ENCODE results near the gene UIMC1. TPM values are rescaled to one million over a fixed set of nuclear protein-coding genes. Genes with fewer than 3 reads are reported as not detected.

Gene UIMC1
- total RNA-seq, 1 donor from 2014 or later: 24.5 TPM

DNA sequence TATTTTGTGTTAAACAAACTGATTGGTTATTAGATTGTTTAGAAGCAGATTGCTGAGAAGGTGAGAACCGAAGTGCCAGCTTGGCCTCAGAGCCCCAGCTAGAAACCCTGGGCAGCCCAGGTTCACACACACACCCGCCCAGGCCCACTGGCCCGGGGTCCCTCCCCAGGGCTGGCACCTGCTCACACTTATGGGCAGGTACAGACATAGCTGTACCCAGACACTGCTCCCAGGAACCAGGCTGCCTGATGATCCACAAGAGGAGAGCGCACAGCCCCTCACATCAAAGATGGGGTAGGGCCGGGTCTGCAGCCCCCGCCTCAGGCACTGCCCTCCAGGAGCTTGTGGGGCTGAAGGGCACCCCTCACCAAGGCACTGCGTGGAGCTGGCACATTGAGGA lies 140.6 kb downstream of the UIMC1 start:
- Histone ChIP-seq H3K4me3 (ENCODE audit: low read depth, low read length) (no peak overlapping the region), H3K27me3 (ENCODE audit: control insufficient read depth, insufficient read depth, low read length) (peaks cover 29% of the 10 kb centered on the region), H3K36me3 (ENCODE audit: control insufficient read depth, insufficient read depth, low read length) (no peaks in the 10 kb centered on the region)
- DNase-seq (ENCODE audit: low read depth): no peak
- no peak for FAIRE-seq
- TF ChIP-seq CTCF (IDR thresholded peaks at IDR 0.05; ENCODE audit: insufficient read depth, low read length, severe bottlenecking): no peak

GRCh38 chr5:176864755-176865154 lies 141.8 kb downstream of the UIMC1 start:
- no peak for TF ChIP-seq CTCF (IDR thresholded peaks at IDR 0.05; ENCODE audit: insufficient read depth, low read length, severe bottlenecking)
- Histone ChIP-seq H3K4me3 (ENCODE audit: low read depth, low read length) (no peak overlapping the region), H3K27me3 (ENCODE audit: control insufficient read depth, insufficient read depth, low read length) (peaks cover 29% of the 10 kb centered on the region), H3K36me3 (ENCODE audit: control insufficient read depth, insufficient read depth, low read length) (no peaks in the 10 kb centered on the region)
- FAIRE-seq (no peak), DNase-seq (ENCODE audit: low read depth) (no peak)

DNA sequence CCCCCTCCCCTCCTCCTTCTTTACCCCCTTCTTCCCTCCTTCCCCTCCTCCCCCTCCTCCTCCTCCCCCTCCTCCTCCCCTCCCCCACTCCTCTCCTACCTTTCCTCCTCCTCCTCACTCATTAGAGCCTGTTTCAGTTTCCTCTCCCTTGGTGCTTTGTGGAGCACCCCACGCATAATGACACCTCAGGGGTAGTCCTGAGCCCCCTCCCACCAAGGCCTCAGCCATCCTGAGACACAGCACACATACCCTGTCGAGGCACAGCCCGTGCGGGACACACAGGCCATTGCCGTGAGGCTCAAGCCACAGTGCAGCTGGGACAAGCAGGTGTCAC lies 142.8 kb downstream of the UIMC1 start:
- no peak for FAIRE-seq
- Histone ChIP-seq H3K27me3 (ENCODE audit: control insufficient read depth, insufficient read depth, low read length) (peaks cover 29% of the 10 kb centered on the region), H3K4me3 (ENCODE audit: low read depth, low read length) (no peak overlapping the region), H3K36me3 (ENCODE audit: control insufficient read depth, insufficient read depth, low read length) (no peaks in the 10 kb centered on the region)
- TF ChIP-seq CTCF (IDR thresholded peaks at IDR 0.05; ENCODE audit: insufficient read depth, low read length, severe bottlenecking): no peak
- no peak for DNase-seq (ENCODE audit: low read depth)

- DNase-seq (ENCODE audit: low read depth) (no peak), FAIRE-seq (no peak)
- Histone ChIP-seq H3K27me3 (ENCODE audit: control insufficient read depth, insufficient read depth, low read length) (peaks cover 29% of the 10 kb centered on the region), H3K4me3 (ENCODE audit: low read depth, low read length) (no peak overlapping the region), H3K36me3 (ENCODE audit: control insufficient read depth, insufficient read depth, low read length) (no peaks in the 10 kb centered on the region)
- no peak for TF ChIP-seq CTCF (IDR thresholded peaks at IDR 0.05; ENCODE audit: insufficient read depth, low read length, severe bottlenecking)
These were observed 143.4 kb downstream of the UIMC1 start for GRCh38 chr5:176863041-176863764.

- H3K27me3 ChIP-seq (ENCODE audit: control insufficient read depth, insufficient read depth, low read length): peaks cover 29% of the 10 kb centered on the region
- FAIRE-seq: no peak
- TF ChIP-seq CTCF (IDR thresholded peaks at IDR 0.05; ENCODE audit: insufficient read depth, low read length, severe bottlenecking): no peak
- no peaks in the 10 kb centered on the region for H3K36me3 ChIP-seq (ENCODE audit: control insufficient read depth, insufficient read depth, low read length)
- no peak overlapping the region for H3K4me3 ChIP-seq (ENCODE audit: low read depth, low read length)
- no peak for DNase-seq (ENCODE audit: low read depth)
These were observed 144.1 kb downstream of the UIMC1 start for GRCh38 chr5:176862330-176862995.

Measured in bronchial epithelial cell (primary cell).